ENCODE measurements around the gene SLC4A4. TPM values are rescaled to one million over a fixed set of nuclear protein-coding genes. Genes with fewer than 3 reads are reported as not detected.
A peak's percentile ranks its signal among the peaks of the same experiment; 100 is the strongest.

Gene SLC4A4
- 3.4 and 4.8 TPM in 2 replicates for total RNA-seq (2014; rRNA removed; shearing (Covaris generic))

DNA sequence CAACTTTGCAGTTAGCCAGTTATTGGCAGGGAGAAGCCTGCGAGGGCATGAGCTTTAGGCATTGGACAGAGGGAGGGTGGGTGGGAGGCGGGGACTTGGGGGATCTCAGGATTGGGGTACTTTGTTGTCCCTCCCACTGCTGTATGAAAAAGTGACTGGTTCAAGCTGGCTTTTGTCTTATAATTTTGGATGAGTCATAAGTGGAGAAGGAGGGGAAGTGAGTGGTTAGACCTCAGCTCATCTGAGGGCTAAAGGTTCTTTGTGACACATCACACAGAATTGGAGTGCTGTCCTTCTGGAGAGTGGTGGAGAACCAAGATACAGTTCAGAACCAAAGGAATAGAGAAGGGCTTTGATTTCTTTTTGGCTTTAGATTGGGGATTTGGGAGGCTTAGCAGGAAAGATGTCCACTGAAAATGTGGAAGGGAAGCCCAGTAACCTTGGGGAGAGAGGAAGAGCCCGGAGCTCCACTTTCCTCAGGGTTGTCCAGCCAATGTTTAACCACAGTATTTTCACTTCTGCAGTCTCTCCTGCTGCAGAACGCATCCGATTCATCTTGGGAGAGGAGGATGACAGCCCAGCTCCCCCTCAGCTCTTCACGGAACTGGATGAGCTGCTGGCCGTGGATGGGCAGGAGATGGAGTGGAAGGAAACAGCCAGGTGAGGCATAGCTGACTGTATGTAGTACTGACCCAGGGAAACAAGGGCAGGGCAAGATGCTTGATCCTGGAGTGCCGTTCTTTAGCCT is at the start of gene SLC4A4:
TSS of gene SLC4A4 (plus strand) at position 175 of the 748 bp plus-strand sequence.
- DNase-seq (ENCODE audit: low spot score): peak; percentile 59

DNA sequence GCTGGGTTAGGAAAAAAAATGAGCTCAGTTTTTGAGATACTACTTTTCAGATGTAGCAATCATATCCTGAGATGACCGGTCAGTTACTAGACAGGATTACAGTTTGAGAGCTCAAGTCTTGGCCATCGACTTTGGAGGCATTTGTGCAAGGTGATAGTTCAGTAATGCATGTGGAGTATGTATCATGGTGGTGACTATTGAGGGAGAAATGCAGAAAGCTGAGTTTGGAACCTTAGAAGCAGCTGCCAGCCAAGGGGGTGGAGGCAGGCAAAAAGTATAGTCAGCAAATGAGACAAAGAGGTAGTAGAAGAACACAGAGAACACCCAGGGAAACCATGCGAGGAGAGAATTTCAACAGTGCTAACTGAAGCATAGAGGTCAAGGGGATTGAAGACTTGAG is 48.7 kb upstream of the SLC4A4 start:
- no peak for DNase-seq (ENCODE audit: low spot score)

DNA sequence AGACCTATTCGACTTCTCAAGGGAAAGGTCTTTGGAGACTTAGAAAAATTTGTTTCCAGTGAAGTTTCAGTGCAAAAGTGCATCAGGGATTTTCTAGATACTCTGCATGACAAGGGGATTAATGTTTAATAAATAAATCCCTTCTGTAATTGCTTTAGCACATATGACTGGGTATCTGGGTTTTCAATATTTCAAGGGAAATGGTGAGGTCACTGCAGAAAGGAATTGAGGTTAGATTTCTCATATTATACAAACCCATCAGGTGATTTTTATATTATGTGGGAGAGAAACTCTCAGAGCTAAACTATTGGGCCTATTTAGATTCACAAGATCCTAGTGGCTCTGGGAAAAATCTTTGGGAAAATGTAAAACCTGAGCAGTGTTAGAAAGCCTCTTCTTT is 48.3 kb upstream of the SLC4A4 start:
- DNase-seq (ENCODE audit: low spot score): no peak

DNA sequence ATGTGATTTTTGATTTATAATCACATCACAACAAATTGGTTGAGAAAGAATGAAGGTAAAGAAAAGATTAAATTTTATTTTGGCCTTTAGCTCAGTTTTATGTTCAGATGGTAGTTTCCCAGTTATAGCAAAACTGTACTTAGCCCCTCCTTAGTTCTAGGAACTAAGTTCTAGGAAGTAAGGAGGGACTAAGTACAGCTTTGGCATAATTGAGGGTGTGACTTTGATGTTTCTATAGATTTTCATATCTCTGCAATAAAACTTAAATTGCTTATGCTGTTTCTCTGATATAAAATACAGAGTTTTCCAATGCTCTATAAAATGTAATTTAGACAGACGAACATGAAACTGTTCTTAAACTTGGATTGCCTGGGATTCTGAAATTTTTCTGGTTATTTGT is 46.6 kb upstream of the SLC4A4 start:
- no peak for DNase-seq (ENCODE audit: low spot score)

DNA sequence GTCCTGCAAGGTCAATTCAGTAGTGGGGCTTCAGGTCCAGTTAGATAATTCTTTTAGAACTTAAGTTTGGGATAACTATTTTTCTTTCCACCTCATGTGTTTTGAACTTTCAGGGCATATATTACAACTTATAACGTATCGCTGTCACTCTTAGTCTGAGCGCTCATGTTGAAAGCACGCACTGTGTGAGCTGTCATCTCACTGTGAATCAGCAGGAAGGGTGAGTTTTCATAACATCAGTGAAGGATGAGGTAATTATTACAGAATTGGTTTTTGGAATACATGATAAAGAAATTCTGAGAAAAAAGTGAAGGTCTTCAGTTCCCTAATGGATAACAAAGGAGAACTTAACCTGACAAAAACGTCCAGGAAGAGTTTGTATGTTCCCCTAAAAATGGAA is 45.1 kb upstream of the SLC4A4 start:
- DNase-seq (ENCODE audit: low spot score): no peak

DNA sequence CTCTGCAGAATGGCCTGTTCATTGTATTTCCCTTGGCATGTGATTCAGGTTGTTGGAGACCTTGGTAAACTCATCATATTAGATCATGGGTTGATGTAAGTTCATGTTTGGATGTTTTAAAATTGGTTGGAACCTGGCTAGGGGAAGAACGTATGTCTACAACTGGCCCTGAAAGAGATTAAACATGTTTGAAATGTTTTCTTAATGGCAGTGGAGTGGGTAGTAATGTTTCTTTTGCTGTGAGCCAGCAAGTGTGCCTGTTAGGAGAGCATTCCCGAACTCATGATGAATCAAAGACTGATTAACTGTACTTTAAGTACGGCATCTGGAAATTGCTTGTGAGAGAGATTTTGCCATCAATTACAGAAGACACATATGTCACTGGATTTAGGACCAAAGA is 44.5 kb upstream of the SLC4A4 start:
- DNase-seq (ENCODE audit: low spot score): no peak

DNA sequence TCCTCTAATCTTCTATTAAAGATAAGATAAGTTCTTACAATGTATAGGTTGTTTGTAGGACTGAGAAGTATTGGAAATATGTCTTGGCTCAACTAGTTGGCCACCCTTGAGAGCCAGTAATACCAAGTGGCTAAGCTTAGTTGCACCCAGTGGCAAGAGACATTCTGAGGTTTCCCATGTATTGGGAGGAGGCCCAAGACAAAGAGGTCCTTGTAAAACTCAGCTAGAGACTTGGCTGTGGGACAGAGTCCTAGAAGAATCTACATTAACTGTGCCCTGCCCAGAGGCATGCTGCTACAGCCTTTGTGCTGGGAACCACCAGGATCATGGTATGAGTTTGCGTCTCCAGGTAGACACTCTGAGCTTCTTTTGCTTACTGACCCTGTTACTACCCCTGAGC is 41.9 kb upstream of the SLC4A4 start:
- no peak for DNase-seq (ENCODE audit: low spot score)

DNA sequence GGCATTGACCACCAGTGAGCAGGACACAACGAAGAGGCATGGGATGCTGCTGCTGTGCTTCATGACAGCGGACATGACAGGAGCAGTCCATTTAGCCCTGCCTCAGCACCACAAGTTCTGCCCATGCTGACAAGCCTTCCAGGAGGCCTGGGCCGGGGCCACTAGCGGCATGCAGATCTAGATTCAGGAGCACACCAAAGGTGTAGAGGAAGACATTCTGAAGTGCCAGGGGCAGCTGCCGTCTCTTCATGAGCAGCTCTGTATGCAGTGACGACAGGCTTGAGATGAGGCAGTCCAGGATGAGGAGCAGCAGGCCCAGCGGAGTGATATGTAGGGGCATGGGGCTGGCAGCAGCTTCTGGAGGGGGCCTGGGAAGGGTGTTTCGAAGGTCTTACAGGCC is 38.5 kb upstream of the SLC4A4 start:
- DNase-seq (ENCODE audit: low spot score): no peak

DNA sequence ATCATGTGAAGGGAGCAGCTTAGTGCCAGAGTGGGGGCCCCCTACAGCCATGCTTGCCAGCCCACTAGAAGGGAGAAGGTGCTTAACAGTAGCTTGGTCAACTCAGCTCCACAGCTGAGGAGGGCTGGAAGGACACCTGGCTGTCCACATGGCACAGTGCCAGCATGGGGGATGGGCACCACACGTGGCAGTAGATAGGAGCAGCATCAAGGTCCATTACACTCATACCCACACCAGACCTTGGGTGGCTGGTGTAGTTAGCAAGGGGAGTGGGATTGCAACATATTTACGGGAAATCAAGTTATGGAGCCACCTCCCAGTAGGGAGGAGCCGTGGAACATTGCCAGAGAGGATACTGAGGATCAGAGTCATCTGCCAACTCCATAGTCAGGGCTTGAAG is 37.9 kb upstream of the SLC4A4 start:
- DNase-seq (ENCODE audit: low spot score): no peak

DNA sequence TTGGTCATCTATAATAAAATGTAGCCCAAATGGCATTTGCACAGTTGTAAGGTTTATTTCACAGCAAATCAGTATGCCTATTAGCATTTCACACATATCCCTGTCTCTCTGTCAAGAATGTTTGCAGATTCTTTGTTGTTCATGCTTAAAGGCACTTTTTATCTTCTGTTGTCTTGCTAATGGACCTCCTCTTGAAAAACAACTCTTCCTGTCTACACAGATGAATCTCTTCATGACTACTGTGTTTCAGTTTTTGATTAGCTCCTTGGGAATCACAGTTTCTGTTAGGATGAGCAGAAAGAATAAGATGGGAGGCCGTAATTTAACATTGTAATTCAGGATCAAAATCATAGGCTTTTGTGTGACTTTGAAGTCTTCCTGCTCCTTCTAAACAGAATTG is 35.5 kb upstream of the SLC4A4 start:
- DNase-seq (ENCODE audit: low spot score): no peak

DNA sequence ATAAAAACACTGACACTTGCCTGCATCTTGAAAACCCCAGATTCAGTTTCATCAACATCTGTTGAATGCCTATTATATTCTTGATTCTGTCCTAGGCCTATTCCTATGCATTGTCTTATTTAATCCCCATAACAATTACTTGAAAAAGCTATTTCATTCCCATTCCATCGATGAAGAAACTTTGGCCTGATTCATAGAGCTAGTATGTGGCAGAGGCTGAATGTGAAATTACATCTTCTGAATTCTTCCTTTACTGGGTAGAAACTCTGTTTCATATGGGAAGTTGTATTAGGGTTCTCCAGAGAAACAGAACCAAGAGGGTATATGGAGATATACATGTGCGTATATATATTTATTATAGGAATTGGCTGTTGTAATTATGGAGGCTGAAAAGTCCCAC is 35.0 kb upstream of the SLC4A4 start:
- no peak for DNase-seq (ENCODE audit: low spot score)

DNA sequence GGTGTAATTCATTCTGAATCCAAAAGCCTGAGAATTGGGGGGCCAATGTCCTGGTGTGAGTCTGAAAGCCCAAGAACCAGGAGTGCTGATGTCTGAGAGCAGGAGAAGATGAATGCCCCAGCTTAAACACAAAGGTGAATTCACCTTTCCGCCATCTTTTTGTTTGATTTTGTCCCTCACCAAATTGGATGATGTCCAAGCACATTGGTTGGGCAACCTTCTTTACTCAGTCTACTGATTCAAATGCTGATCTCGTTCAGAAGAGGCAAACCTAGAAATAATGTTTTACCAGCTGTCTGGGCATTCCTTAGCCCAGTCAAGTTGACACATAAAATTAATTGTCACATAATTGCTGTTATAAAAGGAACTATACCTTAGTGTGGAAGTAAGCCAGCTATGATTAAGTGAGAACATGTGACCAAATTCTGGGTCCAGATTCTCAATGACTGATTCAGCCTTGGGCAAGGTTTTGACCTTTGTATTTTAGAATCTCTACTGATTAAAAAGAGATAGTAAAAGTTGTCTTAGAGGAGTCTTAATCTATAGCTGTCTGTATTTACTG is 34.5 kb upstream of the SLC4A4 start:
- DNase-seq (ENCODE audit: low spot score): no peak

DNA sequence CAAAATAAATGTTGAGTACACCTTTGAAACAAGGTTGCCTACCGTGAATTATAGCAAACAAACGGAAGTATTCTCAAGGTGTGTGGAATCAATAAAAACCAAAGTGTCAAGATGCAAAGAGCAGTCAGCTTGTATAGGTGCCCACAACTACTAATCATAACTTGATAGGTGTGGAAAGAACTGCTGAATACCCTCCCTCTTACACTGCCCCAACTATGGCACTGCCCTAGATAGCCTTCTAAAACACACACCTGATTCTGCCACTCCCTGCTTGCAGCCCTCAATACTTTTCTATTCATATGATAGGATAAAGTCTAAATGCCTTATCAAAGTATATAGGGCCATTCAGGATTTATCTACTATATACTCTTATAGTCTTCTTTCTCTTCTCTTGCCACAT is 31.1 kb upstream of the SLC4A4 start:
- no peak for DNase-seq (ENCODE audit: low spot score)

DNA sequence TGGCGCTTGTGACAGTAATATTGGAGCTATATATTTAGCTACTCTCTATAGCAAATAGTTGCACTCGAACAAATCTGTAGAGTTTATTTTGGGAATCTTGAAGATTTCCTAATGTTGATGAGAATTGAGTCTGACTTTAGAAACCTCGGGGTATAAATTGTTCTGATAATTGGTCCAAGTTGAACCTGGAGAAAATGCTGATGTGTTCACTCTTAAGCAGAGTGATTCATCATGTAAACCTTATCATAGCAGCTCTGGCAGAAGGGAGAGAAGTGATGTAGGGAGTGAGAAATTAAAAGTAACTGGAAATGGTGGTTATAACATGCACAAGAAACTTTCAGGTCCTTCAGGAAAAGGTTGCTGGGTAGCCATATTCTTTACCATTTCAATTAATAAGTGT is 16.4 kb upstream of the SLC4A4 start:
- no peak for DNase-seq (ENCODE audit: low spot score)

DNA sequence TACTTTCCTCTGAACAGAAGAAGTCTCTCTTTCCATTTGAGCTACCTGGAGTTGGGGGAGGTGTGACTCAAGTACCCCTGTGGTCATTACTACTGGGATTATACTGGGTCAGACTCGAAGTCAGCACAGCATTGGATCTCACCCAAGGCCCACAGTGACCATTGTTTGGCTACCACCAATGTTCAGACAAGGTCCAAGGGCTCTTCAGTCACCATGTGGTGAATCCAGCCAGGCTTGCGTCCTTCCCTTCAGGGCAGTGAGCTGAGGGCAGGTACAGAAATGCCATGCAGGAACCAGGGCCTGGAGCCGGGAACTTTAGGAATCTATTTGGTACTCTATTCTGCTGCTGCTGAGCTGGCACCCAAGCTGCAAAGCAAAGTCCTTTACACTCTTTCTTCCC is 5.5 kb upstream of the SLC4A4 start:
- DNase-seq (ENCODE audit: low spot score): no peak

DNA sequence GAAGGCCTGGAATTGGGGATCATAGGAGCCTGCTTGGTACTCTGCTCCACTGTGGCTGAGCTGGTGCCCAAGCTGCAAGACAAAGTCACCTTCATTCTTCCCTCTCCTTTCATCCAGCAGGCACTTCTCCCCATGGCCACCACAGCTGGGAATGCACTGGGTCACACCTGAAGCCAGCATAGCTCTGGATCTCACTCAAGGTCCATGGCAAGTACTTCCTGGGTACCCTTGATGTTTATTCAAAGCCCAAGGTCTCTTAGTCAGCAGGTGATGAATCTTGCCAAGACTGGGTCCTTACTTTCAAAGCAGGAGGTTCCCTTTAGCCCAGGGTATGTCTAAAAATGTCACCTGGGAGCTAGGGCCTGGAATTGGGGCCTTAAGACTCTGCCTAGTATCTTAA is 4.9 kb upstream of the SLC4A4 start:
- no peak for DNase-seq (ENCODE audit: low spot score)

DNA sequence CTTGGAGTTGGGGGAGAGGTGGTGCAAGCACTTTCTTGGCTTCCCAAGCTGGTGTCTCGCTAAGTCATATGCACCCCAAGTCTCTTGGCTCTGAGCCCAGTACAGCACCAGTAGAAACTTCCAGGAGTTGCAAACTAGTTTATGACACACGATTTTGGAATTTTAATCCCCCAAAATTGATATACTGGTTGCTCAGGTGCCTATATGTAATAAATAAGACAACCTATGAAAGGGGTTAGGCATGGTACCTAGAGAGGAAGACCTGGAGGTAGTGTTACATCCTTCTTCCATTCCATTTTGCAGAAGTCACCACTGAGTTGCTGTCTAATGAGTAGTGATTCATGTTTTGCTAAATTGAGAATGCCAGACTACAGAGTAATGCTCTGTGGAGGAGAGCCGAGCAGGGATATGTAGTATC is 4.3 kb upstream of the SLC4A4 start:
- DNase-seq (ENCODE audit: low spot score): no peak

DNA sequence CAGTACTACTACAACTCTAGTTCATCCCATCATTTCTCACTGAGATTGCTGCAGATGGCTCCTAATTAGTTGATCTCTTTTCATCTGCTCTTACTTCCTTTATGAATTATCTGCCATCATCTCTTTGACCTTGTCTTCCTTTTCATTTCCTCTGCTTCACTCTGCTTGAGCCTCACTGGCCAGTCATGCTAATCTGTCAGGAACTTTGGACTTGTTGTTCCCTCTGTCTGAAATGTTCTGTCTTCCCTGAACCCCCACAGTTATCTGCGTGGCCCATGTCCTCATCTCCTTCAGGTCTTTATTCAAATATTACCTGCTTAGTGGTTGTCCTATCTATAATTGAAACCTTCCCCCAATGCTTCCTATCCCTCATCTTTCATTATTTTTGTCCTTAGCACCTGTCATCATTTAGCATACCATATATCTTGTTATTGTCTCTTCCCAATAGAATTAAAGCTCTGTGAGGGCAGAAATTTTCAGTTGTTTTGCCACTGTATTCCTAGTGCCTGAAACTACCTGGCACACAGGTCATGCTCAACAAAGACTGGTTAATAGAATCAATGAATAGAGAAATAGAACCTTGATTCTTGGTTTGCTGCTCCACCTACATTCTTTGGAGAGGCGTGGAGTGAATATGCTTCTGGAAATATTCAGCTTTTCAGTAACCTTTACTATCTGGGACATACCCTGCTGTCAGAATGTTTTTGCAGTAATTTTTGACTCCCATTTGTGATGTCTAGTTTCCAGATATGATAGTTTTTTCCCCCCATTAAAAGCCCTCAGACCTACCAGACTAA is 5.0 kb downstream of the SLC4A4 start:
- DNase-seq (ENCODE audit: low spot score): no peak

DNA sequence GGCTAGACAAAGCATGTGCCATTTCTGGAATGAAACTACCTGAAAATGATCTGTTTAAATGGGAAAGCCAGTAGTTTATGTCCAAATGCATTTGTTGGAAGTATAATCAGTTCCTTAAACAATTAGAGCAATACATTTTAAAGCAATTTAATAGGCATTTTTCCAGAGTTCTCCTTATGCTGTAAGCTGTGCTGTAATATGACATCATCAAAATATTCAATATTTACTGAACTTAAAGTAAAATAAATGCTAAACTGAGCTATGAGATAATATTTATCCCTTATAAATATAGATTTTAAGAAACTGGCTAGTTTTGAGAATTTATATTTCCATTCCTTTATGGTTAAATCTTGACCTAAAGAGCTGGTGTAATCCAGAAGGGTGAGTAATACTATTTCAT is 7.9 kb downstream of the SLC4A4 start:
- DNase-seq (ENCODE audit: low spot score): no peak

DNA sequence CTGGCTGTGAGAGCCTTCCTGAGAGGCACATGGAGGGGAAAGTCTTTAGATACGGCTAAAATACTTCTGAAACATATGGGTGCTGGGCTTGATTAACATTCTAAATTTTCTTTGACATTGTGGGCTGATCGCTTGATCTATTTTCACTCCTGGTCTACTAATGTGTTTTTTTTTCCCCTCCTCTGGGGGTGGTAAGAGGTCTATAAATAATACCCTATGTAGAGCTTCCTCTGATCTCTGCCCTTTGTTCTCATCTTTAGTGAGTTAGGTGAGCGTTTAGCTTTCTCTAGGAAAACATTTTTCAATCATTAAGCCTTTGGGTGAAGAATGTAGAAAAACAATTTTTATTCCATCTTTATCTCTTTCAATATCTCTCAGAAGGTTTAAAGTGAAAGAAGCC is 9.8 kb downstream of the SLC4A4 start:
- DNase-seq (ENCODE audit: low spot score): no peak

DNA sequence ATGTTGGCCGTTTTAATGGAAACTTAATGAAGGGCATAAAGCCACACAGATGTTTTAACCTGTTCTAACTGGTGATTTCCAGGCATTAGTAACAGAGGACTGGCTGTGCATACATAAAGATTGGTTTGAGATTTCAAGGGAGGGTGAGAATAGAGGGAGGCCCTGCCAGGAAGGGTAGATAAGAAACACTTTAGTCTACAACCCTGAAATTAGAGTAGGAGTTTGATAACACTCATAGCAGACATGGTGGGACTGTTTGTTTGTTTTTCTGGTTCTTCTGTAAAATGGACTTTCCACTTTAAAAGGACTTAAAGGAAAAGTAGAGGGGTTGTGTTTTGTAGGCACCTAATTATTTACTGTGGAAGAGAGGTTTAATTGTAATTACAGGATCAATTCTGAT is 16.2 kb downstream of the SLC4A4 start:
- DNase-seq (ENCODE audit: low spot score): no peak

DNA sequence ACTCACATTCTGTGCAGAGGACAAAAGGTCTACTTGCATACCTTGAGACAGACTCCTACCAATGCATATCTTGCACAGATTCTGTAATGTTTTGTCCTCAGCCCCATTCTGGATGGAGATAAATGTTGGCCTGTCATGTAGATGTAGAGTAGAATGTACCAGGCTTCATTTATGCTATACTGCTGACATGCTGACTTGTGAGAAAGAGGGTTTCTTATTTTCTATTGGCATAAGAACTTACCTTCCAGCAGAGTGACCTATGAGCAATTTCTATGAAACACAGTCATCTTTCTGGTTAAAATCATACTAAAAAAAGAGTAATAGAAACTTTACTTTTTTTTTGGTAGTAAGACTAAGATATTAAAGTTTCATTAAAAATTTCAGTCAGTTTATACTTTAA is 17.2 kb downstream of the SLC4A4 start:
- DNase-seq (ENCODE audit: low spot score): no peak

Measured in H4 (cell line).